AG04449 (cell line): ENCODE results near the gene GALNTL6.

Experiments used
- CTCF ChIA-PET: fragments of 350-600 bp; formaldehyde crosslinking; extraction: SDS; loops from one replicate; lab custom pipeline; 2021; ENCODE audit warnings: antibody characterized with exemption; lab: Yijun Ruan, JAX
- POLR2A ChIA-PET: fragments of 400-600, 350-600 bp; formaldehyde crosslinking; extraction: SDS; loops from one replicate; lab custom pipeline; 2020; ENCODE audit warnings: antibody characterized with exemption, inconsistent platforms; lab: Yijun Ruan, JAX
- DNase-seq: peaks from one replicate; pipeline ENCODE4 v3.0.0-alpha.2; 2010; ENCODE audit warnings: low read depth, low spot score
- H3K4me3 ChIP-seq: 2 replicates; pipeline ENCODE4 v1.5.1; 2011; ENCODE audit warnings: low read depth, mild to moderate bottlenecking, control low read depth, low read length
- CTCF ChIP-seq: IDR thresholded peaks from one replicate; pipeline ENCODE4 v1.5.1; 2011; ENCODE audit warnings: mild to moderate bottlenecking, moderate library complexity, low read length, control low read depth, inconsistent platforms; ENCODE audit not compliant: insufficient read depth; ENCODE audit errors: missing control alignments

Gene GALNTL6

GRCh38 chr4:172011196-172011595, 198.0 kb downstream of the GALNTL6 start:
- no peak for TF ChIP-seq CTCF
- H3K4me3 ChIP-seq, result no peak overlapping the region
- POLR2A ChIA-PET, result no interaction called here
- CTCF ChIA-PET, result no interaction called here
- no peak for DNase-seq

GRCh38 chr4:172018358-172018757, 205.2 kb downstream of the GALNTL6 start:
- DNase-seq, result no peak
- CTCF ChIA-PET, result no interaction called here
- POLR2A ChIA-PET, result no interaction called here
- no peak overlapping the region for H3K4me3 ChIP-seq
- no peak for TF ChIP-seq CTCF

- ChIA-PET POLR2A (no interaction called here), CTCF (no interaction called here)
- no peak overlapping the region for H3K4me3 ChIP-seq
- DNase-seq, result no peak
- TF ChIP-seq CTCF, result no peak
Observed at GRCh38 chr4:172035562-172035961, 222.4 kb downstream of the GALNTL6 start.

- no peak for TF ChIP-seq CTCF
- no peak overlapping the region for H3K4me3 ChIP-seq
- CTCF ChIA-PET, result no interaction called here
- POLR2A ChIA-PET, result no interaction called here
- no peak for DNase-seq
Observed at GRCh38 chr4:172040766-172041165, 227.6 kb downstream of the GALNTL6 start.

- no peak overlapping the region for H3K4me3 ChIP-seq
- TF ChIP-seq CTCF, result no peak
- POLR2A ChIA-PET, result no interaction called here
- CTCF ChIA-PET, result no interaction called here
- DNase-seq, result no peak
Observed at GRCh38 chr4:172042714-172043114, 229.5 kb downstream of the GALNTL6 start.

- TF ChIP-seq CTCF, result no peak
- no peak for DNase-seq
- H3K4me3 ChIP-seq, result no peak overlapping the region
- CTCF ChIA-PET, result no interaction called here
- POLR2A ChIA-PET, result no interaction called here
Observed at GRCh38 chr4:172045981-172046380, 232.8 kb downstream of the GALNTL6 start.

GRCh38 chr4:172048666-172049065, 235.5 kb downstream of the GALNTL6 start:
- no peak for DNase-seq
- H3K4me3 ChIP-seq, result no peak overlapping the region
- CTCF ChIA-PET, result no interaction called here
- POLR2A ChIA-PET, result no interaction called here
- TF ChIP-seq CTCF, result no peak
